Fibroblast of skin of left biceps (primary cell): ENCODE results near the gene LEMD1.

Source experiments
- DNase-seq, 2 experiments: peaks; one replicate each; pipeline ENCODE4 v3.0.0-alpha.2; 2013; ENCODE audit warnings: low read depth in 2 of 2

LEMD1 gene, protein sequence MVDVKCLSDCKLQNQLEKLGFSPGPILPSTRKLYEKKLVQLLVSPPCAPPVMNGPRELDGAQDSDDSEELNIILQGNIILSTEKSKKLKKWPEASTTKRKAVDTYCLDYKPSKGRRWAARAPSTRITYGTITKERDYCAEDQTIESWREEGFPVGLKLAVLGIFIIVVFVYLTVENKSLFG

DNA sequence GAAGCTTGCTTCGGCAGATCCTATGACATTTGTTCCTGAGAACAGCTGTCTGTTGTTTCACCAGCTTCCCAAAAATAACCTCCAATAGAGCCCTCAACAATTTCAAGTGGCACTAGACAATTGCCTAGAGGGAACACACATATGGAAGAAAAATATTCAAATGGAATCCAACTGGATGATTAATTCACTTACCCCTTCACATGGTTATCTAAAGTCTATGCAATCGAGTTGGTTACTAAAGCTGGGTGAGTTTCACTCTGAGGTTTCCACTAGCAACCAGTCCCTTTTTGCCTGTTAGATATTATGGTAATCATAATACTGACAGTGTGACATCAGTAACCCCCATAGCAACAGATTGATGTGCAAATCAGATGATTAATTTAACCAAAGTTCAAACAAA, at the start of gene LEMD1:
TSS of gene LEMD1 (minus strand) at position 259 of the 400 bp plus-strand sequence. CDS start 1,520 bp downstream, outside the sequence.
- DNase-seq = no peak

DNA sequence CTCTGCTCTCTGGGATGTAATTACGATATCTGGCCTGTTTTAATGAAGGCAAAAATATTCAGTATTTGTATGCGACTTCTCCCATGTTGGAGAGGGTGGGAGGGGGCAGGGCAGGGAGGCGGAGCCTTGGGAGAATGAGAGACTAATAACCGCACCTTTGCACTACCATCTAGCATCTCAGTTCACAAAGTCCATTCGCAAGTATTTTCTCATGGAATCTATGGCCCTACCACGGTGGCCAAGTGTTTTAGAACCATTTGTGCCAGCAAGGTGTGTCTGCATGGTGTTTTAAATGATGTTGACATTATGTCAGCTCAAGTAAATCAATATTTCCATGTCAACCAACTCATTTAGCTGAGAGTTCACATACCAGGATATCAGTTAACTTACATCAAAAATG, 48.3 kb upstream of the LEMD1 start:
- no peak for DNase-seq

DNA sequence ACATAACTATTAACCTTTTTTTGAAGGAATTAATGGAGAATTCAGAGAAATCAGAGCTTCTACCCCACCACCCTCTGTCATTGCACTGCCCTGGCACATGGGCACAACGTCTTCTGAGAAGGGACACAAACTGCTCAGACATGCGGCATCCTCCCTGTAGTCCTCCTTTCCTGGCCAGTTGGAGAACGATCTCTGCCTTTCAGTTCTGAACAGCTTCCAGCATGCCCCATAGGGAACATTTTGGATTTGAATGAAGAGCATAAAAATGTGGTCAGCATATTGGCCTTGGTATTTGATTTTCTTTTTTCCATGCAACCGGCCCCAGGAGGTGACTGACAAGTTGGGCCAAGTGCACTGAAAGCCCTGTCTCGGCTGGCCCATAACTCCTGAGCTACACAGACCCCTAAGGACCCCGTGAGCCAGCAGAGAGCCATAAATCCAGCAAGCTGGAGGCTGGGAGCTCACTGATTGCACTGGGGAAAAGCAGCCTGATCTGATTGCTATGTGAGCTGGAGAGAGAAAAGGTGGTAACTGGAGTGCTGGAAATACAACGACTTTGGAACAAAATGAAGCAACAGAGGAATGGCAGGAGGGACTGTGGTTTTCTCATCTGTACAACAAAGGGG, 44.9 kb upstream of the LEMD1 start:
- no peak for DNase-seq

DNA sequence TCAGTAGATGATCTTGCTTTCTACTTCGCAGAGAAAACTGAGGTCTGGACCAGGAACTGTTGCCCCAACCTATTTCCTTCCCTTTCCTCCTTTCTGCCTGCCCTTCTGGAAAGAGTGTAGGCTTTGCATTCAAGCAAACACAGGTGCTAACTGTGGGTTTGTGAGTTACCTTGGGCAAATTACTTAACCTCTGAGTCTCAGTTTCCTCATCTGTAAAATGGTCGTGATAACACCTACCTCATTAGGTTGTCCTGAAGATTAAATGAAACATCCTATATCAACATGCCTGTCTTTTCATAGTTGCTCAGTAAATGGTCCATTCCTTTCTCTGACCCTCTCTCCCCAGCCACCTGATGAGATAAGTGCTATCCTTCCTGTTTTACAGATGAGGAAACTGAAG, 43.5 kb upstream of the LEMD1 start:
- DNase-seq = no peak

DNA sequence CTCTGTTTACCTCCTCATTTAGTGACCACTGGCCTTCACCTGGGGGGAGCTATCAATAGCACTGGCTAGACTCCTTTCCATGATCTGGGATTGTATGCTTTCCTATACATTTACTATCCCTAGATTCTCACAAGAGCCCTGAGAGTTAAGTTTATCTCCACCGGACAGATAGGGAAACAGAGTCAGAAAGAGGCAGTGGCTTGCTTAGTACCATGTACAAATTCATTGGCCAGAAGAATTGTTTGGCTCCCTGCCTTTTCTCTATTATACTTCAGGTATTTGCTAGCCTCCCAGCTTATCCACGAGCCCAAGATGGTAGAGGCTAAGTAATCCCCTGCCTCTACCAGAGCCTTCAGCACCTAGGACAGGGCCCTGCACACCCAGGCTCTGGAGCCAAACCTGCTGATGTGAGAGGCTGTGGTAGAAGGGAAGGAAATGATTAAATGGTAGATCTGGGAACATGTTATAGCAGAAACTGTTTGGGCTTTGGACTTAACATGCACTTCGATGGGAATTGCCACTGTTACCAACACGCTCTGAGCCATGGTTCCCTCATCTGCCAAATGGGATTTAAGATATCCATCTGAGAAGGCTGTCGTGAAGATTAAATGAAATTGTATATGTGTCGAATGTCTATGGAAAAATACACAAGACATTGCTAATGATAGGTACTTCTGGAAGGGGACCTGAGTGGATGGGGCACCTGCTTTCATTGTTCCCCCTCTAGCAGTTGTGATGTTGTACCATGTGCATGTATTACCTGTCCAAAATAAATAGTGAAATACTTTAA, 37.1 kb upstream of the LEMD1 start:
- DNase-seq = peak in 1 of 2 experiments; percentile 23

DNA sequence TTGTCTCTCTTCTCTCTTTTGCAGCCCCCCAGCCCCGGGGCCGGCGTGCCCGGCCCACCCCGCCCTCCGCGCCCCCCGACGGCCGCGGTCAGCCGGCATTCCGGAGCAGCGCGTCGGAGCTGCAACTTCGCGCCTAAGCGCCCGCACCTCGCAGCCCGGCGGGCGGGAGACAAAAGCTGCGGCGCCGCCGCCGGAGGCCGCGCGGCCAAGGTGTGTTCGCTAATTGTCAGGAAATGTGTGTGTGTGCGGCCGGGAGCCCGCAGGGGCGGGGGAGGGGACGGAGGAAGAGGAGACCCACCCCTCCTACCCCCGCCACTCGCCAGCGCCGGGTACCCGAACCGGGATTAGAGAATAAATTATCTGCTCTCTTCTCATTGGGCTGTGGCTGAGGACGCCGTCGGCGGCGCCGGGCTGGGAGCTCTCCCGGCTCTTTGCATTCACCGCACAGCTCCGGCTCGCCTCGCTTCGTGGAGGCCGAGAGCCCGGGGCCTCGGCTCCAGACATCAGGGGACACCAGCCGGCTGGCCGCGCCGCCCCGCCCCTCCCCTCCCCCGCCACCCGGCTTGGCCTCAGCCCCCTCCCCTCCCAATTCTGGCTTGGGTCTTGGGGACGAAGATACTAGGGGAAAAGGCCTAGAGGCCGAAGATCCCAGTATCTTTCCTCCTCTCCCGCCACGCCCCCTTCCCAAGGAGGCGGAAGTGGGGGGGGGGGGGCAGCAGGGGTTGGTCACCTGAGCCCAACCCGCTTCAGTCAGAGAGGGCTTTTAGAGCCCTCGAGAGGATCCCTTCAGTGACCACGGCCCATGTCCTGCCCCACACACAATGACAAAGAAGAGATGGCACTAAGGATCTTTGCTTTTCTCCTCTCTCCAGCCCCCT, 35.3 kb upstream of the LEMD1 start:
- no peak for DNase-seq

DNA sequence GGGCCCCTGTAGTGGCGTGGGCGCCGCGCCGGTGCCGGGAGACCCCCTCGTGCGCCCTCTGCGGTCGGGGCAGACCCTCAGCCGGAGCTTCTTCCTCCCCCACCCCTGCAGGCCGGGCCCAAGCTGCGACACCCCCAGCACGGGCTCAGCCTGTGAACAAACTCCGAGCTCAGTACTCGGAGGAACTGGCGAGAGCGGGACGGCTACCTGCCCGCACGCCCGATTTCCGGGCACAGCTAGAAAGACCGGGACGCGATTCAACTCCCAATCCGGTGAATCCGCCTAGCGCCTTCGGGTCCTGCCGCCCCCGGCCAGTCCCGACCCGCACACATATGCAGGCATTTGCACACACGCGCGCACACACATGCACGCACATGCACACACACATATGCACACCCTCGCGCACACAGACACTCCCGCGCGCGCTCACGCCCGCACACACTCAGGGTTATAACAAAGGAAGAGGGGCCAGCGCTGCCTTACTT, 34.6 kb upstream of the LEMD1 start:
- DNase-seq = no peak

DNA sequence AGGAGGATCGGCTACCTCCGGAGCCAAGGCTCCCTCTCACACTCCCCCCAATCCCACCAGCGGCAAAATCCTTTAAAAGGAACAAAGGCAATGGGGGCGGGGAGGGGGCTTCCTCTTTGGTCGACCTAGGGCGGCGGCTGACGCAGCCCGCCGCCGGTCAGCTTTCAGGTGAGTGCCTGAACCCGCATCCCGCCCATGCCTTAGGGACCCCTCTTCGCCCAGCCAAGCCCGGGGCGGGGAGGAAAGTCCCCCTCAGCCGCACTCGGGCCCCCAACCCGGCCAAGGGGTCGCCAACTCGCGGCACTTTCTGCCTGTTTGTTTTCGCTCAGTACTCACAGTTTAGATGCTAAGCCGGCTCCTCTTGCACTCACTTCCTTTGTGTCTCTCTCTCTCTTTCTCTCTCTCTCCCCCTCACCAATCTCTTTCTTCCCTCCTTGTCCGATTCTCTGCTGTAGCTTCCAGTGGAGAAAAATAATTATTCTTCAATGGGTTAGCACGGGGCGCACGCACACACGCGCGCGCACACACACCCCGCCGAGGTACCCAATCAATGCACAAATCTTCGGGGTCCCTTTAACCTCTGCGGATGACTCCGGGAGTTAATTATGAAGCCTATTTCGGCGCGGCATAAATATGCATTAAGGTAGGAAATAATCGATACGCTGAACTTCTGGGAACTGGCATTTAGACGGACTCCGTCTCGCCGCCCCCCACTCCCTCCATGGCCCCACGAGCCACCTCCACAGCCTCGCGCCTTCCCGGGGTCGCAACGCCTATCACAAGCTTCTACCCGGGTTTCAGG, 33.9 kb upstream of the LEMD1 start, which contains the start of gene BLACAT1:
TSS of gene BLACAT1 (minus strand) at position 465 of the 802 bp plus-strand sequence.
- no peak for DNase-seq

DNA sequence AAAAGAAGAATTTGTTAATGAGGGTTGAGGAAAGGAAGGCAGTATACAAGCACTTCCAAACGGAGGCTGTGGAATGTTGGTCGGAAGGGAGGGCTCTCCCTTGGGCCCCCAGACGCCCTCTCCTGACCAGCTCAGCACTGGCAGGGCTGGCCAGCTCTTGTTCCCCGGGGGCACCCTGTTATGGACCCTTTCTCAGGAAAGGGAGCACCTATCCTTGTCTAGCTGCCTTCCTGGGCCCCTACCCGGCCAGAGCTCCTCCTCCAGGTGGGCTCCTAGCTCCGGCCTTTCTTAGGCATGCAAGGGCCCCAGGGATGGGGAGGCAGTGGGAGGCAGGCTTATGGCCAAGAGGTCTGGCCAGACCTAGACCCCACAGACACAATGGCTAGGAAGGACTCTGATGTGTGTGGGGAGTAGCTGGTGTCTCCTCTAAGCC, 33.1 kb upstream of the LEMD1 start:
- no peak for DNase-seq

DNA sequence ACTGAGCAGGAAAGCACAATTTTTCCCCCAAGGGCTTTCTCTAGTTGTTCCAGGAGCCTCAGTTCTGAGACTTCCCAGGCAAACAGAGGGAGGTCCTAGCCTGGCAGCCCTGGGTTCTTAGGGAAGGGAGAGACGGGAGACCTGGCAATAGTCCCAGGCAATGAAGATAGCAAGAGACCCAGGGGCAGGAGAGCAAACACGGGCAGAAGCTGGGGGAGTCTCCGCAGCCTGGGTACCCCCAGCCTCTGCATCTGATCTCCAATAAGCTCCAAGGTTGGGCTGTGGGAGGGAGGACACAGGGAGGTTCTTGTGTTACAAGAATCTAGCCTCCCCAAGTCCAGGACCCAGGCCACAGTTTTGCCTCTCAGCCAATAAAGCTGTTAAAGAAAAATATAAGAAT, 31.6 kb upstream of the LEMD1 start:
- no peak for DNase-seq

DNA sequence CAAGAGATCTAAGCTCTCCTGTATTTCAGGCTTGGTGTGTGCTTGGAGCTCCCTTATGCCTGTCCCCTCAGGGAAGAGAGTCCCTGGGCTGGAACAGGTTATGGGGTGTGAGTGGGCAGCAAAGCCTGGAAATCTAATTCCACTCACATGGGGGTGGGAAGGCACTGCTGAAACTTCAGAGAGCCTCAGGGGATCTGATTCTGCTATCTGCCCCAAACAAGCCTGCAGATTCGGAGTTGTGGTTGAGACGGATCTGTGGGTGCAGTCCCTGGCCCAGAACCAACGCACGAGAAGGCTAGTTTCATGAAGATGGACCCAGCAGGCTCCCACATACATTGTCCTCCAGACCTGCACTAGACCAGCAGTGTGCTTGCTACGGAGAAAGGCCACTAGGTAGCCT, 31.1 kb upstream of the LEMD1 start:
- DNase-seq = no peak

DNA sequence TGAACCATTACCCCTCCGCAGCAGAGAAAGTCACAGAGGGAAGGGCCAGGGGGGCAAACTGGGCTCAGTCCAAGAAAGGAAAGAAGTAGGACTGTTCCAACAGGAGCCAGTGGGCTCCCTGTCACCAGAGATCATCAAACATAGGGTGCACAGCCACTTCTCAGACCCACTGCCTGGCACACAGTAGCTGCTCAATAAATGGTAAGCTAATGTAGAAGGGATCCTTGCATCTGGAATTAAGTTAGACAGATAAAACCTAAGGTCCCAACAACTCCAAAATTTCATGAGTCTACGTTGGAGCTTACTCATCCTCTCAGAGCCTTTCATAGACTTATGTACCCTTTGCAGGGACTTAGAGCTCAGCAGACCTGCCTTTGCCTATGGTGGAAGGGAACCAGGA, 30.5 kb upstream of the LEMD1 start:
- no peak for DNase-seq

DNA sequence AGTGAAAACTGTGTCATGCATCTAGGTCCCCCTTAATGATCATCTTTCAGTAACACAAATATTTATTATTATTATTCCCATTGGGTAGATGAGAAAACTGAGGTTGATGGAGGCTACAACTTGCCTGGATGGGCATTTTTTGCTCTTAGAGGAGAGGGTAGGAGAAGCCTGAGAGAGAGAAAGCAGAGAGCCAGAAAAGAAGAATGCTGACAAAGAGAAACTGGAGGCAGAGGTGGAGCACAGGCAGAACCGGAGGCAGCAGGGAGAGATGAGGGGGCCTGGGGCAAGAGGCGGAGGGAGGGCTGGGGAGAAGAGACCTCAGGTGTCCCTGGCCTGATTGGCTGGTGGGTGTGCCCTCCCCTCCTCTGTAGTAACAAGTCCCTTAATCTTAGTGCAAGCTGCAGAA, 29.9 kb upstream of the LEMD1 start:
- no peak for DNase-seq

DNA sequence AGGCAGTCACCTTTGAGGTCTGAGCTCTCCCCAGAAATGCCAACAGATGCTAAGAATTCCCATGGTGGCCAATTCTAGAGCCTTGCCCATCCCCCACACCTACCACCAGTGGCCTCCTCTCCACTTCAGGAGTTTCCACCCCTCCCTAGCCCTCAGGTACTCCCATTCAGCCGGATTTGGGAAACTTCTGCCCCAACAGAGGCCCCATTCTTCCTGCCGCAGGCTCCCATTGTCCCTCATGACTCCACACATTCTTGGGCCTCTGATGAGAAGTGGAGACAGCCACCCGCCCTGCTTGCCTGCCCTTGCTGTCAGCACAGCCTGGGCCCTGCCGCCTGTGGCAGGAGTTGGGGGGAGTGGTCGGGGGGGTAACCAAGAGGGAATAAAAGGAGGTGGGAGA, 29.3 kb upstream of the LEMD1 start:
- DNase-seq = no peak

DNA sequence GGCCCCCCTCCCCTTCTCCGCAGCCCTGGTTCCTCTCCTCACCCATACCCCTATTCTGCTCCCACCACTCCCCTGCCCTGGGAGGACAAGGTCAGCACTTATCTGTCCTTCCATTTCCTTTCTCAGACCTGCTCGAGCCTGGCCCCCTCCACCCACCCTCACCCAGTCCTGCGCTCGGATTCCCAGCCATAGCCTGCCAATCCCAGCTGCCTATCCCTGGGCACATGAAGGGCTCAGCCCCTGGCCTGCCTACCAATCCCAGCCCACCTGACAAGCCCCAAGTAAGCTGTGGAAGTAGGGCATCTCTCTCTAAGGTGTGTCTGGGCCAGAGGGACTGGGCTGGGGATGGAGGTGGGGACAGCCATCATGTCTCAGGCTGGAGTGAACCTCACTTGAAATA, 28.6 kb upstream of the LEMD1 start:
- DNase-seq = no peak

DNA sequence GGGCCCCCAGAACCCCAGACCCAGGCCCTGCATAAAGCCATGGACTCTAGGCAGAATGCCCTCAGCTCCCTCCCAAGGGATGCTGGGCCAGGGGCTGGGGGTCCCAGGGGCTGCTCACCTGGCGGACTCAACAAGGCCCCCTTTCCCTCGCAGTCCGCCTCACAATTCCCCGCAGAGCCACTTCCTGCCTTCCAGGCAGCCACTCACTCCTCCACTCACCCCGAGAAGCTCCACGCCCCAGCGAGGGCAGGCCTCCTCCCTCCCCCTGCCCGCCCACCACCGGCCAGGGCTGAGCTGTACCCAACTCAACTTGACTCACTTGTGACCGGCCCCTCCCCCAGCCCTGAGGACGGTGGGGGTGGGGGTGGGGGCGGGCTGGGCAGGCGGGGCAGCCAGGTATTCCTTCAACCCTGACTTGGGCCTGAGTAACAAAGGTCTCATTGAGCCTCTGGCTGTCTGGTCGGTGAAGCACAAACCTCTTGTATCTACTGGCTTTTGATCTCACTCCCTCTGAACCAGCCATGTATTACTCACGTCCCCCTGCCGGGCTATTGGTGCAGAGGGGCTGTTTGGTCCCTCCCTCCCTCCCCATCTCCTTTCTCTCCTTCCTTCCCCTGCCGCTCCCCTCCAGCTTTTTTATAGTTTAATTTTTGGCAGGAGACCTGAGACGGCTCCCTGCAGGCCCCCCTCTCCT, 28.0 kb upstream of the LEMD1 start:
- no peak for DNase-seq

DNA sequence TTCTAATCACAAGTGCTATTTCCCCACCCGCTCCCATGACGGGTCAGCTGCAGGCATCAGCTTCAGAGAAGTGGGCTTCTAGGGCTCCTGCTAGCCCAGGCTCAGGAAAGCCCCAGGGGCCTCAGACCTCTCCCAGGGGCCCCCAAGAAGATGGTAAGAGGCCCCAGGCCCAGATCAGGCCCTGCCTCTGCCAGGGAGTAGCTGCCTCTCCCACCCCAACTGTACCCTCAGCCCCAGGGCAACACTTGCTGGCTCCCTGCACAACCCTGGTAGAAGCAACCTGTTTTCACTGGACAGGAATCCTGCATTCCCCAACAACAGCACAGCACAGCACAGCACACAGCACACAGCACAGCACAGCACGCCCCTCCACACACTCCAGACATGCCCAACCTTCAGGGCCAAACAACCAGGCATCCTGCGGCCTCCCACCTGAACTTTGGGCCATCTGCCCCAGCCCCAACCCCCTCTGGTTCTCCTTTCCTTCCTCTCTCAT, 27.4 kb upstream of the LEMD1 start:
- no peak for DNase-seq

DNA sequence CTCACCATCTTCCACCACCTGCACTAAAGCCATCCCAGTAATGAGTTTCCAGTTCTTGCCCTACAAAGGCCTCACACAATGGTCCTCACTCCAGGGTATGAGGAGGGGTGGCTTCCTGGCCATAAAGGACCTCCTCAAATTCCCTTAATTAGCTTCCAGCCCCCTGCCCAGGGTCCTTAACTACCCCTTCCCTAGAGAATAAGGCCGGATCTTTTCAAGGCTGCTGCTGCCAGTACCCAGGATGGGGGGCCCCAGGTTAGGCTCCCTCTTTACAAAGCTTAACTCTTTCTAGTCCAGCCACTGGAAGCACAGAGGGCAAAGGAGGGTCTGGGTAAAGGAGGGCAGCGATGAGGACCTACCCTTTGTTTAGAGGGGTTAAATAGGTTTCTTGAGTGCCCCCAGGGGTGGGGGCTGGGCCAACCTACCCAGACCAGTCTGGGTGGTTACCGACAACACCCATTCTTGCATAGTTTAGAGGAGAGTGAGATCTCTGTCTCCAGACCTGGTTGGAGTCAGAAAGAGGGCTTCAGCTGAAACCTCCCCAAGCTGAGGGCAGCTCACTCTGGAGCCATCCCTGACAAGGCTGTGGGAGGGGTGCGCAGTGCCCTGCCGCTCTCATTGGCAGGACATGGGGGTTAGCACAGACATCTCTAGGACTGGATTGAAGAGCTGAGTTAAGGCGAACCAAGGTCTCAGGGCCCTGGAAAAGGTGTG, 26.8 kb upstream of the LEMD1 start:
- no peak for DNase-seq
